Left renal cortex interstitium (tissue), 4 donors: Measurements from ENCODE around the gene FOXR1. TPM values are rescaled to one million over a fixed set of nuclear protein-coding genes. Genes with fewer than 3 reads are reported as not detected.
A peak's percentile ranks its signal among the peaks of the same experiment; 100 is the strongest.

ENCODE experiments used
- DNase-seq, 4 donors: peaks; one replicate each; pipeline ENCODE4 v3.0.0-alpha.2; 2013; ENCODE audit warnings: low read depth in 4 of 4, low spot score in 2 of 4, missing footprints in 1 of 4
- polyA plus RNA-seq, 4 donors: library from polyadenylated mRNA; unstranded; fragments of 120-200 nt; gene quantifications; one replicate each; pipeline ENCODE4 v1.2.1, GENCODE V29; 2013; ENCODE audit not compliant: insufficient read length in 4 of 4

Gene FOXR1
- polyA plus RNA-seq, 4 donors = 0.17 TPM; not detected in 3

DNA sequence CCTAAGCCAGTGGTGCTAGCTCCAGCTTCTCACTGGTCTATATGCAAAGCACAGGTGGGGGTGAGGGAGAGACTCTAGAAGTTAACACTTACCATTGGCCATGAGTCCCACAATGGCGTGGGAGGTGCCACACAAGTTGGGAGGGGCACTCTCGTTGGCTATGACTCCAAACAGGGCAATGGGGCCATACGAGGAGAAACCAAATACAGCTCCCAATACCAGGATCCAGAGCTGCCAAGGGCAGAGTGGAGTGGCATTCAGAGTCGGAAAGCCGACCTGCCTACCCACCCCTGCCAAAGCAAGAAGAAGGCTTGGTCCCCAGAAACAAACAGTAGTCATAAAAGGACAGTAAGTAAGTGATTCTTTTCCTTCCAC is 53.5 kb downstream of the FOXR1 start:
- no peak for DNase-seq

DNA sequence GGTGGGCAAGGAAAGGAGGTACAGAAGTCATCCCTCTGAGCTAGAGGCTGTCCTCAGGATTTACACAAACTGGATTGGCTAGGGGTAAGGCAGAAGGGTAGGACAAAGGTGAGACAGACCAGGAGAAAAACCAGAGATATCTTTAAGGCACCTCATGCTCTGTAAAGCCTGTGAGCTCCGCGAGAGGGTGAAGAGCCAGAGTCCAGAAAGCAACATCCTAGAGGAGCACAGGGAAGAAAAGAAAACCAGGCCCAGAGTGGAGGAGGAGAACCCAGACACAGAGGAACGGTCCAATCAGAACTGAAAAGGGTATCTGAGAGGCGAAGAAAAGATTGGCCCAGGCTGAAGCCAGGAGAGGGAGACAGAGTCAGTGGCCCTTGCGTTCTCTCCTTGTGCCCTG is 54.0 kb downstream of the FOXR1 start:
- DNase-seq = no peak

DNA sequence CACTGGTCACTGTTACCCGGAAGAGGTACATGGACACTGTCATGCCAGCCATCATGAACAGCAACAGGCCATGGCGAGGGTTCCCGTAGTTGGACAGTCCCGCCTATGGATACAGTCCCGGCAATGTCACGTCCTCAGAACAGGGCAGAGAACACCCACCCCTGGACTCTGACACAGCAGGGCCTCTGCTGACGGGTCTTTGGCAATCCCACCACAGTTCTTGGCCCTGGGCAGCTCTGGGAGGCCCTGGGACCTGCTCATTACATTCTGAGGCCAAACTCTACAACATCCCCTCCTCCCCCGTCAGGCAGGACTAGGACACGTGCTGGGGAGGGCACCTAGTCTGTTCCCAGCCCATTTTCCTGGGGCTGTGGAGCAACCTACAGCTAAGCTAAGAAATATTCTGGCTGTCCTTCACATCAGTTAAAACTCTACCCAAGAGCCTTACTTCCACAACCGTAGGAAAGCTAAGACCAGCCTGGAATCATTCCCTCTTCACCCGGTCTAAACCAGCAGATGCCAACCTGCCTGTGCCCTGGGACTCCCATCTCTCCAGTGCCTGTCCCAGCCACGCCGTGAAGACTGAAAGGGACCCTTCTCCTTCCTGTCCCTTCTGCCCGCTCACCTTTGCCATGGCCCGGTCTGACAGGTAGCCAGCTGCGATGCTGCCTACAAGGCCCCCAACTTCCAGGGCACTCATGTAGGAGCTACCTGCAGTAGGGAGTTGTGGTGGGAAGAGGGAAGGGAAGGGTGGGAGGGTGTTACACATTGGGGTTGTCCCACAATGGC is 54.6 kb downstream of the FOXR1 start:
- DNase-seq = no peak

DNA sequence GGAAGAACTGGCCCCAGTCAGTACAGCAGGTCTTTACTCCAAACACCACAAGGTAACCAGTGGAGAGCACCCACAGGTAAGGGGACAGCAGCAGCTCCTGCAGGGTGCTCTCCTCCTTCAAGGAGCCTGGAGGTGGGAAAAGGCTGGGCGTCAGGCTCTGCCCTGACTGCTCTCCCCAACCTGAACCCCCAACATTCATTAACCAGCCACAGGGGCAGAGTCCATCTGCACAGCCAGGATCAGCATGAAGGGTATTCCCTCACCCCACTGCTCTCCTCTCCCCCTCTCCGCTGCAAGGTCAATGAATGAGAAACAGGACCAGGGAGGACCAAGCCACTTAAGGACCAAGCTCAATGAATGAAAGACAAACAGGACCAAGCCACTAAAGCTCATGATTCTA is 55.4 kb downstream of the FOXR1 start:
- DNase-seq = no peak

DNA sequence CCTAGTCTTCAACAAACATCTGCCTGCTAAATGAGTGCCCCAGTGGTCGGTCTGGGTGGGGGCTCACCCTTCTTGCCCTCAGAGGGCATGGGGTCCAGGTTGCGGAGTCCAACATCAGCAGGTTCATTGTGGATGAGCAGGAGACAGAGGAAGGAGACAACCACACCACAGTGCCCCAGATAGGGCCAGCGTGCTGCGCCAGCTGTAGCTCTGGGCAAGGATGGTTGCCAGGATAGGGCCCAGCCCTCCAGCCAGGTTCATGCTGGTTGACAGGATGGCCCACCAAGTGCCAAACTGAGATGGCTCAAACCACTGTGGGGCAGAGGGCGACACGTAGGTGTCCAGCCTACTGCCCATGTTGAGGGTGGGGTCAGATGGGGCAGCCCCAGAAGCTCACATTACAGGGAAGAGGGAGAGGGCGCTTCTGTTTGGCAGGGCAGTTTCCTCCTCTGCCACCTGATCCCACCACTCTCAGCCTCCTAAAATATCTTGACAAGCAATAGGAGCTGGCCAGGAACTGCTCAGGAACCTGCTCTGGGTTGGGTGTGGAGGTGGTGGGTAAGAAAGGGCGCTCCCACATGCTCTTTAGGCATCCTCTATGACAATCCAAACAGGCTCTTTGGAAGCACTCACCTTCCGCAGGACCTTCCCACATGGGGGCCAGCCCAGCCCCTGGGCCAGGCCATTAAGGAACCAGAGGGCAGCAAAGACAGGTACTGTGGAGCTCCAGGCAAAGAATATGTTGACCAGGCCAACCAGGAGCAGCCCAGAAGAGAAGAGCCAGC is 56.2 kb downstream of the FOXR1 start:
- DNase-seq = no peak

DNA sequence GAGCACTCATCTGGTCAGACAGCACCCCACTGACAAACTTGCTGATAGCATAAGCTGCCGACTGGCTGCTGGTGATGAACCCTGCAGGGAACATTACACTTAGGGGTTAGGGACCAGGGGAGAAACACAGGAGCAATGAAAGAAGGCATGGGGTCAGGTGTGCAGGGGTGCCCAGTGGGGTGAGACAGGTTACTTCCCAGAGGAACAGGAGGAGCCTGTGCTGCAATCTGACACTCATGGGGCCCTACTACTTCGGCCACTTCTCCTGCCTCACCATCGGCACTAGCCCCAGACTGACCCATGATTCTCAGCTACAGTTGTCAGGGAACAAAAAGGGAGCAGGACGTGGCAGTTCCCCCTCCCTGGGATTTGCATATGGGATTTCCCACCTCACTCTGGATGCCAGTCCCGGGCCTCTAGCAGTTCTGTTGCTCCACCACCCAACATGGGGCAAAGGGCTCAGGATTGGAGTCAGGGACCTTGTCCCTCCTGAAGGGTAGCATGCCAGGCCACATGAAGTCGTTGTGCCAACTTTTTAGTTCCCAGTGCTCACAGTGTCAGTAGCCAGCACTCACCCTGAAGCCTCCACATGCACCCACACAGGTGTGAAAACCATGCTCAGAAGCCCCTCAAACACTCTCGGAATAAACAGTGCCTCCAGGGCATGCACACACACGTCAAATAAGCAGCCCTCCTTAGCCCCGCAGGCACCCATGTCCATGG is 56.9 kb downstream of the FOXR1 start:
- DNase-seq = no peak

DNA sequence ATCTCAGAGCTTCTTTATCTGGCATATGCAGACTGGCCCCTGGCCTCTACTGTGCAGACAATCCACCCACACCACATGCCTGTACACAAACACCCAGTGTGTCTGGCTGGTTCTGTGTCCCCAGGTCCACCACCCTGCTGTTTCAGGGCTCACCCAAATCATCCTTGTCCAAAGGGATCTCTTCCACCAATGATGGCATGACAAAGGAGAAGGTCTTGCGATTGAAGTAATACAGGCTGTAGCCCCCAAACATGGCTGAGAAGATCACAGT is 57.4 kb downstream of the FOXR1 start:
- no peak for DNase-seq

DNA sequence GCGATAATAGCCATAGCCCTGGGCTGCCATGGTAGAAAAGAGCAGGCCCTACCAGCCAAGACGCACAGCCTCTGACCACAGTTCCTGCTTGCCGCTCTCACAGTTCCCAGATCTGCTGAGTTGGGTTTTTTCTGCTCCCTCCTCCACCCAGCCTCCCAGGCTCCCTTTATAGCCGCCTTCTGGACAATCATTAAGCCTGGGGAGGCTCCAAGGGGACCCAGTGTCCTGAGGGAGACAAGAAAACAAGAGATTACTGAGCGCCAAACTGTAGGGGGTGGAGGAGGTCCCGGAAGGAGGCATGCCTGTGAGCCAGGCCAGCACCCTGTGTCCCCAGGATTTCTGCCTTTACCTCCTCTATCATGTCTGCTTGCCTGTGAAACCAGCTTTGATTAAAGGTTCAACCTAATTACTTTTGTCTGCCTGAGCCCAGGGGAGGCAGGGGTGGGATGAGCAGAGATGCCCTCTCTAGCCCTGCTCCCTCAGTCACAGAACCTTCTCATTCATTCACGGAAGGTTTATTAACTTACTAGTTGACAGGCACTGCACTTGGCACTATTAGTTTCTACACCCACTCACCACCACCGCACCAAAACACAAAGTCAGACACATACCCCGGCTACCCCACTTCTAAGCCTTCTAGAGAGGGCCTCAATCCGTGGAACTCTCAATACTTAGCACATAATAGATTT is 57.9 kb downstream of the FOXR1 start:
- no peak for DNase-seq

DNA sequence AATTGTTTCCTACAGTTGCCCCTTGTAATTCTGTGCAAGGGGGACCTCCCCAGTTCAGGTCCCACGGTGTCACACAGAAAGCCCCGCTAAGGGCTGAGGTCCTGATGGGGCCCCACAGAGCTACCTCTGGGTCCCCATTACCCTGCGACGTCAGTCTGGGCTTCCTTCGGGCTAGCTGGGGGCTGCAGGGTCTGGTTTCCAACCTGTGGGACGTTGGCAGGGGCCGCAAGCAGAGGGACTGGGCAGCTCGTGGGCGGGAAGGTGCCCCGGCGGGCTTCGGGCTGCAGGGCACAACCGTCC is 58.4 kb downstream of the FOXR1 start:
- no peak for DNase-seq

DNA sequence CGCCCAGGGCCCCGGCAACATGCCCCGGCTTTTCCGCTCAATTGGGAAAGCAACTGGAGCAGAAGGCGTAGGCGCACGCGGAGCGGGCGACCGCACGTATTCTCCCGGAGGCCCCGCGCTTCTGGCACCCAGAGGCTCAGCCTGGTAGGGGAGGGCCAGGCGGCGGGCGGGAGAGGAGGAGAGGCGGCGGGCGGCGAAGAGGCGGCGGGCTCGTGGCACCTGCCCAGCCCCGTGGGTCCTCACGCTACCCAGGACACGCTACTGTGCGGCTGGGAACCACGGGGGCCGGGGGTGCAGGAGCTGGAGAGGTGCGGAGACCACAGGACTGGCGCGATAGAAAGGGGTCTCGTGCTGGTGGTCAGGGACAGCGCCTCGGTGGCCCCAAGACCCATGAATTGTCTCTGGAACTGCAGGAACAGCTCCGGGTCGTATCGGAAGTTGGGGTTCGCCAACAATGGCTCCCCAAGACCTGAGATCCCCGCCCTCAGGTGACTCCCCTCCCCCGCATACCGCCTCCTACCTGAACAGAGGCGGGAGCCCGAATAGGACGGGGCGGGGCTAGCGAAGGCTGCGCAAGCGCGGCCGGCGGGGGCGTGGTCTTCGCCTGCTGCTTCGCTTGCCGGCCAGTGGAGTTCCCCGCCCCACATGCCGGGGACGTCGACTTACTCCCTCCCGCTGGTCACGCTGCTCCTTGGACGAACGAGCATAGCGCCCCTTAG is 58.9 kb downstream of the FOXR1 start, which contains the start of gene SLC37A4:
Gene SLC37A4 (minus strand): TSS at position 549 of the 719 bp plus-strand sequence.
- DNase-seq = peak; percentile 70 to 92 (median 85)

Other genes starting within 250 kb of the FOXR1 start
- 100 to 1,000 TPM; 117 to 143 (median 122) TPM for gene DDX6, start 180.6 kb upstream of the FOXR1 start, polyA plus RNA-seq
- gene CXCR5, start 87.9 kb upstream of the FOXR1 start, polyA plus RNA-seq = under 1 TPM in 1 of 4 donors, not detected in 3; 0.05 TPM
- 10 to 100 TPM; 21.0 to 51.6 (median 36.3) TPM for gene BCL9L, start 45.8 kb upstream of the FOXR1 start, polyA plus RNA-seq
- gene UPK2, start 15.5 kb upstream of the FOXR1 start, polyA plus RNA-seq = 10 to 100 TPM in 2 of 4 donors, 1 to 10 TPM in 2; 6.8 to 25.9 (median 10.7) TPM
- gene CENATAC, start 26.4 kb downstream of the FOXR1 start, polyA plus RNA-seq = 10 to 100 TPM; 12.8 to 55.5 (median 27.3) TPM
- gene RPS25, start 46.6 kb downstream of the FOXR1 start, polyA plus RNA-seq = 1,000 to 10,000 TPM in 3 of 4 donors, 100 to 1,000 TPM in 1; 957 to 1,296 (median 1,137) TPM
- 100 to 1,000 TPM in 3 of 4 donors, 10 to 100 TPM in 1; 88.9 to 139 (median 111) TPM for gene TRAPPC4, start 47.0 kb downstream of the FOXR1 start, polyA plus RNA-seq
- gene SLC37A4, start 59.1 kb downstream of the FOXR1 start, polyA plus RNA-seq = 100 to 1,000 TPM in 2 of 4 donors, 10 to 100 TPM in 2; 79.3 to 109 (median 97.4) TPM
- 100 to 1,000 TPM; 108 to 128 (median 121) TPM for gene HYOU1, start 85.4 kb downstream of the FOXR1 start, polyA plus RNA-seq
- 10 to 100 TPM; 56.5 to 61.0 (median 57.5) TPM for gene VPS11, start 96.1 kb downstream of the FOXR1 start, polyA plus RNA-seq
- gene HMBS, start 113.1 kb downstream of the FOXR1 start, polyA plus RNA-seq = 10 to 100 TPM; 25.6 to 29.4 (median 28.8) TPM
- 10 to 100 TPM; 47.7 to 64.9 (median 55.5) TPM for gene DPAGT1, start 130.1 kb downstream of the FOXR1 start, polyA plus RNA-seq
- 10 to 100 TPM; 10.1 to 14.2 (median 11.0) TPM for gene C2CD2L, start 135.6 kb downstream of the FOXR1 start, polyA plus RNA-seq
- gene HINFP, start 149.8 kb downstream of the FOXR1 start, polyA plus RNA-seq = 10 to 100 TPM; 23.5 to 48.6 (median 38.0) TPM
- gene ABCG4, start 177.3 kb downstream of the FOXR1 start, polyA plus RNA-seq = 1 to 10 TPM in 1 of 4 donors, under 1 TPM in 3; 0.52 to 1.1 (median 0.80) TPM
- 10 to 100 TPM; 10.7 to 14.8 (median 12.6) TPM for gene NLRX1, start 197.0 kb downstream of the FOXR1 start, polyA plus RNA-seq
- gene NHERF4, start 213.7 kb downstream of the FOXR1 start, polyA plus RNA-seq = 10 to 100 TPM; 10.9 to 22.2 (median 16.3) TPM
- 10 to 100 TPM; 16.1 to 20.9 (median 18.6) TPM for gene CBL, start 234.6 kb downstream of the FOXR1 start, polyA plus RNA-seq